Heart left ventricle (tissue), 16 donors: Measurements from ENCODE around the gene CALB2. TPM values are rescaled to one million over a fixed set of nuclear protein-coding genes. Genes with fewer than 3 reads are reported as not detected.

Experiments used
- ATAC-seq, 4 donors: fragments of 200-7000 bp; cut with Tn5 transposase; one replicate each; pipeline ENCODE4 v1.9.1; 2020 to 2022; ENCODE audit warnings: moderate library complexity in 4 of 4, mild to moderate bottlenecking in 3 of 4, moderate number of reproducible peaks in 1 of 4
- DNase-seq, 5 donors: peaks; one replicate each; pipeline ENCODE4 v3.0.0-alpha.2; 2020
- H3K27ac ChIP-seq, 12 donors: fragments of 200-600 bp; sonication (generic) in 4 of 12; one replicate each; pipeline versions ENCODE4 v1.5.0 to v1.8.0; 2016 to 2022; ENCODE audit warnings: mild to moderate bottlenecking in 2 of 12
- H3K27me3 ChIP-seq, 9 donors: fragments of 200-600 bp; sonication (generic) in 2 of 9; one replicate each; pipeline versions ENCODE4 v1.5.1 to v1.8.0; 2016 to 2022; ENCODE audit warnings: mild to moderate bottlenecking in 3 of 9
- H3K36me3 ChIP-seq, 9 donors: fragments of 200-600 bp; sonication (generic) in 2 of 9; one replicate each; pipeline versions ENCODE4 v1.5.0 to v1.8.0; 2018 to 2022; ENCODE audit warnings: mild to moderate bottlenecking in 2 of 9
- H3K4me1 ChIP-seq, 12 donors: fragments of 200-600 bp; sonication (generic) in 4 of 12; one replicate each; pipeline versions ENCODE4 v1.5.0 to v1.8.0; 2016 to 2022; ENCODE audit warnings: mild to moderate bottlenecking in 3 of 12
- H3K4me3 ChIP-seq, 12 donors: fragments of 200-600 bp; sonication (generic) in 4 of 12; one replicate each; pipeline versions ENCODE4 v1.5.0 to v1.8.0; 2017 to 2022; ENCODE audit warnings: mild to moderate bottlenecking in 9 of 12, moderate library complexity in 4 of 12
- H3K9me3 ChIP-seq, 12 donors: fragments of 200-600 bp; sonication (generic) in 4 of 12; one replicate each; pipeline versions ENCODE4 v1.5.0 to v1.8.0; 2016 to 2022; ENCODE audit warnings: mild to moderate bottlenecking in 1 of 12
- CTCF ChIP-seq, 12 donors: fragments of 200-600 bp; sonication (generic) in 4 of 12; IDR thresholded peaks; one replicate each; pipeline versions ENCODE4 v1.5.0 to v1.8.0; 2018 to 2022; ENCODE audit warnings: antibody characterized with exemption in 12 of 12, mild to moderate bottlenecking in 5 of 12
- POLR2A ChIP-seq, 2 donors: fragments of 450-650 bp; IDR thresholded peaks; one replicate each; pipeline ENCODE4 v1.6.1; 2017; ENCODE audit warnings: antibody characterized with exemption in 2 of 2, mild to moderate bottlenecking in 2 of 2, moderate library complexity in 2 of 2
- WGBS, 4 donors: extraction: QIAGEN DNeasy Blood & Tissue Kit in 2 of 4; methylation state at CpG; one replicate each; pipeline versions ENCODE4 v1.1.5 to v1.1.7; 2013 to 2018; 5-methylcytosine and 5-hydroxymethylcytosine counted together
- intact Hi-C, 10 donors: fragments of 100-400 bp; cut with DNase I; formaldehyde crosslinking; loops; one replicate each; pipeline versions ENCODE4 v1.11.1 to v1.14.2; 2022
- polyA plus RNA-seq, 2 donors: library from polyadenylated mRNA; stranded (reverse); fragments of 200-250 nt; gene quantifications; one replicate each; pipeline ENCODE4 v1.2.3, GENCODE V29; 2013
- total RNA-seq, 9 donors: library from RNA; depleted of rRNA in 2 of 9; stranded (reverse); fragments of >200 nt in 2 of 9; fragmentation: NEBNext Ultra II Directional in 3 of 9; extraction: Animal tissue kit (Norgen Biotek cat#: 25700) in 3 of 9; gene quantifications; one replicate each; pipeline versions ENCODE4 v1.1.0 to v1.2.4, GENCODE V29; 2016 to 2023
- donor health status: ischemic (EF 13 %, LVEDD 7.1; RV severe dilation, severe dysfunction).
- donor health status: healthy with polysubstance abuse.
- donor health status: DM: no; HTN: yes; CAD: no.
- donor health status: DM: no; HTN: no; CAD: no.
- donor health status: ischemic (EF 25% LVEDD 6.9; RV normal size, moderate dysfunction).
- donor health status: ischemic (EF 25% LVEDD 5.7; RV mildly dilated, moderate dysfunction).
- donor health status: healthy.
- donor health status: DM: yes; HTN: yes; CAD: no.
- donor health status: ischemic (EF 35%, LVEDD 5.7; RV mildly dilated, moderate dysfunction).
- donor health status: nonischemic (EF 11% LVEDD 7.7; RV severe dilation, severe dysfunction).
- donor health status: DM: yes; HTN: yes; CAD: no.
- donor health status: PGD.
- donor health status: ischemic (EF 29% LVEDD 5.4; RV normal size, mild dysfunction).
- donor health status: nonischemic (EF 23%, LVEDD 6.1; RV moderate dilation, normal function).

The CALB2 gene
- total and polyA plus RNA-seq, 11 donors, result 0.35 to 76.2 (median 0.86) TPM; not detected in 2

GRCh38 chr16:71368958-71369357 is 10.4 kb downstream of the CALB2 start:
- Histone ChIP-seq H3K4me3 (no peak overlapping the region), H3K36me3 (no peaks in the 10 kb centered on the region), H3K27ac (no peak overlapping the region), H3K9me3 (no peaks in the 10 kb centered on the region), H3K27me3 (peaks cover 0 to 48% (median 8%) of the 10 kb centered on the region in 9 donors), H3K4me1 (peaks cover 0 to 5% (median 0%) of the 10 kb centered on the region in 12 donors)
- intact Hi-C loops, result no loop called here
- TF ChIP-seq CTCF (IDR thresholded peaks at IDR 0.05) (no peak), POLR2A (IDR thresholded peaks at IDR 0.05) (no peak)
- DNase-seq, result no peak
- no peak for ATAC-seq
- WGBS, 4 donors, result 79 to 91% (median 84%) methylated on average over 10 of the region's 10 CpGs

GRCh38 chr16:71369494-71369893 is 11.0 kb downstream of the CALB2 start:
- Histone ChIP-seq H3K27ac (no peak overlapping the region), H3K4me3 (no peak overlapping the region), H3K27me3 (peaks cover 0 to 49% (median 8%) of the 10 kb centered on the region in 9 donors), H3K4me1 (no peaks in the 10 kb centered on the region), H3K36me3 (no peaks in the 10 kb centered on the region), H3K9me3 (no peaks in the 10 kb centered on the region)
- TF ChIP-seq POLR2A (IDR thresholded peaks at IDR 0.05) (no peak), CTCF (IDR thresholded peaks at IDR 0.05) (no peak)
- ATAC-seq (no peak), DNase-seq (no peak)
- intact Hi-C loops, result no loop called here
- WGBS, 4 donors, result 62 to 72% (median 65%) methylated on average over 11 of the region's 11 CpGs

GRCh38 chr16:71371237-71371636 is 12.7 kb downstream of the CALB2 start:
- Histone ChIP-seq H3K4me3 (no peak overlapping the region), H3K27ac (no peak overlapping the region), H3K9me3 (no peaks in the 10 kb centered on the region), H3K27me3 (peaks cover 0 to 61% (median 8%) of the 10 kb centered on the region in 9 donors), H3K4me1 (no peaks in the 10 kb centered on the region), H3K36me3 (no peaks in the 10 kb centered on the region)
- DNase-seq (no peak), ATAC-seq (no peak)
- no peak for TF ChIP-seq CTCF (IDR thresholded peaks at IDR 0.05)
- no peak for TF ChIP-seq POLR2A (IDR thresholded peaks at IDR 0.05)
- intact Hi-C loops, result no loop called here
- 34 to 57% (median 50%) methylated on average over 2 of the region's 2 CpGs for WGBS, 4 donors

GRCh38 chr16:71373073-71373472 is 14.6 kb downstream of the CALB2 start:
- ATAC-seq (no peak), DNase-seq (no peak)
- no peak overlapping the region for H3K27ac ChIP-seq
- H3K36me3 ChIP-seq, result no peaks in the 10 kb centered on the region
- no peak for TF ChIP-seq POLR2A (IDR thresholded peaks at IDR 0.05)
- no peak for TF ChIP-seq CTCF (IDR thresholded peaks at IDR 0.05)
- 54 to 67% (median 61%) methylated on average over 7 to 8 of the region's 8 CpGs for WGBS, 4 donors
- H3K4me1 ChIP-seq, result no peaks in the 10 kb centered on the region
- peaks cover 0 to 44% (median 6%) of the 10 kb centered on the region in 9 donors for H3K27me3 ChIP-seq
- no peak overlapping the region for H3K4me3 ChIP-seq
- H3K9me3 ChIP-seq, result no peaks in the 10 kb centered on the region
- intact Hi-C loops, result no loop called here
